ENCODE measurements around the gene PRKCB.
"Not testable (repeated sequence)": the region's sequence is repeated elsewhere in the genome, so short reads cannot be mapped to it uniquely, and the experiment has no call there.

PRKCB gene

DNA sequence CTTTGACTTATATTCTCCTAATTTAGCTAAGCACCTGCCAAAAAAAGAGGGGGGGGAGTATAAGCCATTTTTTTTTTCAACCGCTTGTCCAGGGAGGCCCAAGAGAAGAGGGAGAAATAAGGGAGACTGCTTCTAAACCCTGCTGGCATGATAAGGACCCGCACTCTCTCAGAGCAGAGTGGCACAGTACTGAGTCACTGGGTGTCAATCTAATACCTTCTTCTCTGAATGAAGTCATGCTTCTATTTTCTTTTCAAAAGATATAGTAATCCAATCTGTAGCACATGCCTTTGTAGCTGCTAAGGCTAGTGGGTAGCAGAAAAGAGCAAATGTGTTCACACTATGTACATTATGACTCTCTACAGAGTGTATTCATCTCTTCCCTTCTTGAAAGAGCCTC is 385.4 kb downstream of the PRKCB start:
- TF ChIP-seq, protein P1, sequence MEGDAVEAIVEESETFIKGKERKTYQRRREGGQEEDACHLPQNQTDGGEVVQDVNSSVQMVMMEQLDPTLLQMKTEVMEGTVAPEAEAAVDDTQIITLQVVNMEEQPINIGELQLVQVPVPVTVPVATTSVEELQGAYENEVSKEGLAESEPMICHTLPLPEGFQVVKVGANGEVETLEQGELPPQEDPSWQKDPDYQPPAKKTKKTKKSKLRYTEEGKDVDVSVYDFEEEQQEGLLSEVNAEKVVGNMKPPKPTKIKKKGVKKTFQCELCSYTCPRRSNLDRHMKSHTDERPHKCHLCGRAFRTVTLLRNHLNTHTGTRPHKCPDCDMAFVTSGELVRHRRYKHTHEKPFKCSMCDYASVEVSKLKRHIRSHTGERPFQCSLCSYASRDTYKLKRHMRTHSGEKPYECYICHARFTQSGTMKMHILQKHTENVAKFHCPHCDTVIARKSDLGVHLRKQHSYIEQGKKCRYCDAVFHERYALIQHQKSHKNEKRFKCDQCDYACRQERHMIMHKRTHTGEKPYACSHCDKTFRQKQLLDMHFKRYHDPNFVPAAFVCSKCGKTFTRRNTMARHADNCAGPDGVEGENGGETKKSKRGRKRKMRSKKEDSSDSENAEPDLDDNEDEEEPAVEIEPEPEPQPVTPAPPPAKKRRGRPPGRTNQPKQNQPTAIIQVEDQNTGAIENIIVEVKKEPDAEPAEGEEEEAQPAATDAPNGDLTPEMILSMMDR (IDR thresholded peaks at IDR 0.05; ENCODE audit: low read depth, low read length), result no peak
- in situ Hi-C loops (cut with HindIII; ENCODE audit: low sequenced_read_pairs), result no loop called here
- no peak overlapping the region for H3K4me3 ChIP-seq (ENCODE audit: low read depth, low read length)
- DNase-seq (ENCODE audit: low read depth, low spot score), result no peak

DNA sequence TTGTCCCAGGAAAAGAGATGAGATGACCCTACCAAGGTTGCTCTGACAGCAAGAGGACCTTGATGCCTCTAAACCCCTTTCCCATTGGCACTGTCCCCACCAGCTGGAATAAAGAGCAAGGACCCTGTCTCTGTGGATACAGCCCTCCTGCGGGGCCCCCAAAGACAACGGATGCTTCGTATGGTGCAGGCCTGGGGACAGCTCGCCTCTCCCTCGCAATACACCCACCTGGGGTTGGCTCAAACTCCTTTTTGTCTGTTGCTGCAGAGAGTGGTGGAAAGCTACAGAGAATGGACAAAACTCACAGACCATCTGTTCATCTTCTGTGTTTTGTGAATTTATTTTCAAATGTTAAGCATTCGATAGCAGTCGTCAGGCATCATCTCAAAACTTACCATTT is 392.7 kb downstream of the PRKCB start:
- DNase-seq (ENCODE audit: low read depth, low spot score), result no peak
- in situ Hi-C loops (cut with HindIII; ENCODE audit: low sequenced_read_pairs), result no loop called here
- H3K4me3 ChIP-seq (ENCODE audit: low read depth, low read length), result no peak overlapping the region
- TF ChIP-seq, protein P1 (IDR thresholded peaks at IDR 0.05; ENCODE audit: low read depth, low read length), result no peak

DNA sequence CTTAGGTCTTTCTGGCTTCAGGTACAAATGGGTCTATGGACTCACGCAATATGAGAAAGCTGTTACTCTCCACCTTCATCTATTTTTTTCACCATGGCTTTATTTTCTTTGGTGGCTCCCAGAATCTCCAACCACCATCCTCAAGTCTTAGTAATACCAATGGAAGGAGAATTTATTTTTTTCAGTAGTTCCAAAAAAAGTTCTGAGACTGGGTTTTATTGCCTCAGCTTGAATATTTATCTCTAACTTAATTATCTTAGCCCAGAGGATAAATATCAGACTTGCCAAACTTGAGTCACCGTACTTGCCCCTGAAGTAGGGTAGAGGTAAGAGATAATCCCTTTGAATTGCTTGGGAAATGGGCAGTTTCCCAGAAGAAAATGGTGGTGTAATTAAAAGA is 397.2 kb downstream of the PRKCB start:
- TF ChIP-seq, protein P1 (IDR thresholded peaks at IDR 0.05; ENCODE audit: low read depth, low read length), result no peak
- no peak for DNase-seq (ENCODE audit: low read depth, low spot score)
- H3K4me3 ChIP-seq (ENCODE audit: low read depth, low read length), result no peak overlapping the region
- in situ Hi-C loops (cut with HindIII; ENCODE audit: low sequenced_read_pairs), result no loop called here

DNA sequence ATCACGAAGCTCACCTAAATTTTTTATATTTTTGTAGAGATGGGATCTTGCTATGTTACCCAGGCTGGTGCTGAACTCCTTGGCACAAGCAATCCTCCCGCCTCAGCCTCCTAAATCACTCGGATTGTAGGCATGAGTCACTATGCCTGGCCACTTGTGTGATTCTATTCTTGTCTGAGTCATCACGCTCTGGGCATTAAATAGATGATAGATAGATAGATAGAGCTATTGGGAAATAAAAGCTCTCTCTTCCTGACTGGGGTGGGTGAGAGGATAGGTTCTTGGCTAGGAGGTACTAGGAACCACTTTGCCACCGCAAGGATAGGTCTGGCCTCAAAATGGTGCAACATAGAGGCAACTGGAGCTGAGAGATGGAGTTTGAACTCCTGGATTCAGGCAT is 399.0 kb downstream of the PRKCB start:
- in situ Hi-C loops (cut with HindIII; ENCODE audit: low sequenced_read_pairs), result no loop called here
- DNase-seq (ENCODE audit: low read depth, low spot score), result no peak
- no peak overlapping the region for H3K4me3 ChIP-seq (ENCODE audit: low read depth, low read length)
- TF ChIP-seq, protein P1 (IDR thresholded peaks at IDR 0.05; ENCODE audit: low read depth, low read length), result no peak

DNA sequence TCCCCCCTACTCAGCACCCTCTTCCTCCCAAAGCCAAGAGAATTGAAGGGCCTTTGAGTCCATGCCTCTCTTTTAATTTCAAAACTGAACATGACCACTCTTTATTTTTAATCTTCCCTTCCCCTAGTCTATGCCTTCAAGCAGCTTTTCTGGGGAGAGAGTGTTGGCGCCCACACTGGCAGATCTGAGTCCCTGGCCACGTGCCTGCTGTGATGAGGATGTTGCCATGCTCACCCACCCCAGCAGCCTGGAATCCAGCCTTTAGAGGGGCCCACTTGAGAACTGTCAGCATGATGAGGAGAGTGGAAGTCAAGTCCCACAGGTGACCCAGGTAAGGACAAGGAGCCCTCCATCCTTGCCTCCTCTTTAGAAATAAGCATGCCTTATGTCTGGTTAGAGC is 400.0 kb downstream of the PRKCB start:
- TF ChIP-seq, protein P1 (IDR thresholded peaks at IDR 0.05; ENCODE audit: low read depth, low read length), result no peak
- no peak for DNase-seq (ENCODE audit: low read depth, low spot score)
- in situ Hi-C loops (cut with HindIII; ENCODE audit: low sequenced_read_pairs), result no loop called here
- no peak overlapping the region for H3K4me3 ChIP-seq (ENCODE audit: low read depth, low read length)

DNA sequence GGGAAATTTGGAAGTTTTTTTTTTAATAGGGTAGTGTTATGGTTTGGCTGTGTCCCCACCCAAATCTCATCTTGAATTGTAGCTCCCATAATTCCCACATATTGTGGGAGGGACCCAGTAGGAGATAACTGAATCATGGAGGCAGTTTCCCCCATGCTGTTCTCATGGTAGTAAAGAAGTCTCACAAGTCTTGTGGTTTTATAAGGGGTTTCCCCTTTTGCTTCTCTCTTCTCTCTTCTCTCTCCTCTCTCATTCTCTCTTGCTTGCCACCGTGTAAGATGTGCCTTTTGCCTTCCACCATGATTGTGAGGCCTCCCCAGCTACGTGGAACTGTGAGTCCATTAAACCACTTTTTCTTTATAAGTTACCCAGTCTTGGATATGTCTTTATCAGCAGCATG is 403.1 kb downstream of the PRKCB start:
- in situ Hi-C loops (cut with HindIII; ENCODE audit: low sequenced_read_pairs); DNase-seq (ENCODE audit: low read depth, low spot score); H3K4me3 ChIP-seq (ENCODE audit: low read depth, low read length): not testable (repeated sequence)

DNA sequence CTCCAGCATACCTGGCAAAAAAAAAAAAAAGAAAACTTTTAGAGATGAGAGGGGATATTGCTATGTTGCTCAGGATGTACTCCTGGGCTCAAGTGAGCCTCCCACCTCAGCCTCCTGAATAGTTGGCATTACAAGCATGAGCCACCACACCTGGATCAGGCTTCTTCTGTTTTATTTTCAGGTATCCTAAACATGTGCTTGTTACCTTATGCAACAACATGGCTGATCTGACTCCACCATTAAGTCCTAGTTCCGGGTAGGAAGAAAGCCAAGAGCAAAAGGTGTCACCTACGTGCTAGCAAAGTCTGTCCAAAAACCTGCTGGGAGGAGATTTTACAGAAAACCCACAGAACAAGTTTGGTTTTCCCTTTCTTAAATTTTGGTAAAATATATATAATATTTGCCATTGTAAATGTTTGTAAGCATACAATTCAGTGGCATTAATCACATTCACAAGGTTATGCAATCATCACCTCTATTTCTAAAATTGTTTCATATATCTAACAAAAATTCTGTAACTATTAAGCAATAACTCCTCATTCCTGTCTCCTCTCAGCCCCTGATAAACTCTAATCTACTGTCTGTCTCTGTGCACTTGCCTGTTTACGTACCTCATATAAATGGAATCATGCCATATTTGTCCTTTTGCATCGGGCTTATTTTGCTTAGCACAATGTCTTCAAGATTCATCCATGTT is 411.3 kb downstream of the PRKCB start:
- in situ Hi-C loops (cut with HindIII; ENCODE audit: low sequenced_read_pairs), result no loop called here
- TF ChIP-seq, protein P1 (IDR thresholded peaks at IDR 0.05; ENCODE audit: low read depth, low read length), result no peak
- DNase-seq (ENCODE audit: low read depth, low spot score), result no peak
- H3K4me3 ChIP-seq (ENCODE audit: low read depth, low read length), result no peak overlapping the region

All from astrocyte of the spinal cord (primary cell).